CD14-positive monocyte (primary cell): Measurements from ENCODE around the gene ANO6. TPM values are rescaled to one million over a fixed set of nuclear protein-coding genes. Genes with fewer than 3 reads are reported as not detected.

ENCODE experiments used
- DNase-seq, 3 donors: peaks; one replicate each; pipeline ENCODE4 v3.0.0-alpha.2; 2011 to 2022
- H2AFZ ChIP-seq: 2 replicates; pipeline ENCODE4 v1.6.0; 2012; ENCODE audit warnings: mild to moderate bottlenecking, low read depth, low read length, inconsistent platforms; ENCODE audit not compliant: insufficient read depth, poor library complexity, severe bottlenecking
- H3K27ac ChIP-seq, 2 donors: 1 replicate in 1 of 2; 2 replicates in 1 of 2; pipeline ENCODE4 v1.5.1; 2012 to 2013; ENCODE audit warnings: low read length in 2 of 2, control low read depth in 1 of 2, inconsistent platforms in 1 of 2, low read depth in 1 of 2, mild to moderate bottlenecking in 1 of 2
- H3K27me3 ChIP-seq, 2 donors: one replicate each; pipeline versions ENCODE4 v1.6.0 to v1.6.1; 2011 to 2013; ENCODE audit warnings: low read length in 2 of 2; ENCODE audit not compliant: control insufficient read depth in 2 of 2, insufficient read depth in 2 of 2
- H3K36me3 ChIP-seq, 2 donors: replicated peaks in 1 of 2; 1 replicate in 1 of 2; 2 replicates in 1 of 2; pipeline versions ENCODE4 v1.5.1 to v1.6.1; 2012 to 2013; ENCODE audit warnings: low read length in 2 of 2, control low read depth in 1 of 2, inconsistent platforms in 1 of 2, mild to moderate bottlenecking in 1 of 2; ENCODE audit not compliant: insufficient read depth in 2 of 2, control insufficient read depth in 1 of 2
- H3K4me1 ChIP-seq, 2 donors: 1 replicate in 1 of 2; 2 replicates in 1 of 2; pipeline versions ENCODE4 v1.5.1 to v1.6.1; 2012 to 2013; ENCODE audit warnings: low read length in 2 of 2, control low read depth in 1 of 2, inconsistent platforms in 1 of 2, mild to moderate bottlenecking in 1 of 2, moderate library complexity in 1 of 2; ENCODE audit not compliant: insufficient read depth in 2 of 2, control insufficient read depth in 1 of 2
- H3K4me2 ChIP-seq: replicated peaks from 2 replicates; pipeline ENCODE3; 2012; ENCODE audit warnings: low read length, moderate library complexity, mild to moderate bottlenecking; ENCODE audit not compliant: poor library complexity, severe bottlenecking; ENCODE audit errors: extremely low read depth
- H3K4me3 ChIP-seq, 3 experiments: fragments of 200-600 bp in 1 of 3; sonication (generic) in 1 of 3; replicated peaks in 1 of 3; 1 replicate in 2 of 3; 2 replicates in 1 of 3; pipeline ENCODE4 v1.5.1; 2011 to 2013; ENCODE audit warnings: low read length in 3 of 3, mild to moderate bottlenecking in 3 of 3, control low read depth in 2 of 3, low read depth in 2 of 3, inconsistent platforms in 1 of 3, moderate library complexity in 1 of 3
- H3K79me2 ChIP-seq: 2 replicates; pipeline ENCODE4 v1.6.0; 2012; ENCODE audit warnings: mild to moderate bottlenecking, control low read depth, inconsistent platforms, low read length, moderate library complexity; ENCODE audit not compliant: insufficient read depth
- H3K9ac ChIP-seq: 2 replicates; pipeline ENCODE4 v1.6.0; 2017; ENCODE audit warnings: low read length, mild to moderate bottlenecking; ENCODE audit not compliant: insufficient read depth, poor library complexity, severe bottlenecking
- H3K9me3 ChIP-seq, 2 donors: replicated peaks in 1 of 2; 1 replicate in 1 of 2; 2 replicates in 1 of 2; pipeline versions ENCODE4 v1.5.1 to v1.6.1; 2012 to 2013; ENCODE audit warnings: low read length in 2 of 2, control low read depth in 1 of 2; ENCODE audit not compliant: control insufficient read depth in 1 of 2, insufficient read depth in 1 of 2
- H4K20me1 ChIP-seq: 2 replicates; pipeline ENCODE4 v1.6.0; 2012; ENCODE audit warnings: mild to moderate bottlenecking, low read length, control low read depth, moderate library complexity; ENCODE audit not compliant: insufficient read depth
- H3K27ac Mint-ChIP-seq, 7 donors: one replicate each; pipeline ENCODE4 v1.8.0; 2020; ENCODE audit warnings: mild to moderate bottlenecking in 7 of 7, mixed read lengths in 7 of 7, moderate library complexity in 6 of 7, inconsistent platforms in 2 of 7
- H3K27me3 Mint-ChIP-seq, 3 donors: one replicate each; pipeline ENCODE4 v1.8.0; 2021 to 2022; ENCODE audit warnings: low read depth in 3 of 3, mild to moderate bottlenecking in 3 of 3, mixed read lengths in 3 of 3, moderate library complexity in 3 of 3, inconsistent platforms in 1 of 3
- H3K36me3 Mint-ChIP-seq, 2 donors: one replicate each; pipeline ENCODE4 v1.8.0; 2020; ENCODE audit warnings: mixed read lengths in 2 of 2, inconsistent platforms in 1 of 2, mild to moderate bottlenecking in 1 of 2
- H3K4me1 Mint-ChIP-seq: one replicate; pipeline ENCODE4 v1.8.0; 2020; ENCODE audit warnings: mild to moderate bottlenecking, mixed read lengths
- H3K4me3 Mint-ChIP-seq, 2 donors: one replicate each; pipeline ENCODE4 v1.8.0; 2020; ENCODE audit warnings: mild to moderate bottlenecking in 2 of 2, mixed read lengths in 2 of 2, moderate library complexity in 1 of 2
- H3K9me3 Mint-ChIP-seq, 7 donors: one replicate each; pipeline ENCODE4 v1.8.0; 2020 to 2022; ENCODE audit warnings: mixed read lengths in 7 of 7, mild to moderate bottlenecking in 6 of 7, moderate library complexity in 6 of 7, inconsistent platforms in 2 of 7
- CTCF ChIP-seq: fragments of 200-600 bp; IDR thresholded peaks from one replicate; pipeline ENCODE4 v1.8.0; 2022; ENCODE audit warnings: antibody characterized with exemption, mild to moderate bottlenecking
- WGBS: methylation state at CpG from one replicate; pipeline ENCODE4 v1.1.5; 2013; ENCODE audit warnings: missing lambda C conversion rate; ENCODE audit not compliant: insufficient coverage; 5-methylcytosine and 5-hydroxymethylcytosine counted together
- intact Hi-C, 2 donors: fragments of 100-400 bp; cut with micrococcal nuclease; formaldehyde crosslinking; loops; one replicate each; pipeline versions ENCODE4 v1.15.0 to v1.15.1; 2023
- polyA plus RNA-seq, 3 donors: library from polyadenylated mRNA; depleted of rRNA in 1 of 3; unstranded in 2 of 3; stranded (reverse) in 1 of 3; fragments of 300-500 nt in 2 of 3; fragments of >200 nt in 1 of 3; fragmentation: Illumina TruSeq in 2 of 3; gene quantifications; 1 replicate in 2 of 3; 2 replicates in 1 of 3; pipeline ENCODE4 v1.2.3, GENCODE V29; 2012 to 2021

Gene ANO6
- polyA plus RNA-seq, 3 donors = 20.2 to 48.7 (median 34.1) TPM

- Mint-ChIP-seq H3K27me3 (peaks cover 0 to 2% (median 0%) of the 10 kb centered on the region in 3 donors), H3K4me3 (no peak overlapping the region), H3K9me3 (peaks cover 0 to 3% (median 1%) of the 10 kb centered on the region in 7 donors), H3K36me3 (no peaks in the 10 kb centered on the region), H3K27ac (no peak overlapping the region), H3K4me1 (no peaks in the 10 kb centered on the region)
- no peaks in the 10 kb centered on the region for H3K9me3 ChIP-seq
- H3K27me3 ChIP-seq = no peaks in the 10 kb centered on the region
- no peak overlapping the region for H3K4me3 ChIP-seq
- H2AFZ ChIP-seq = no peak overlapping the region
- intact Hi-C loops = no loop called here
- H3K27ac ChIP-seq = no peak overlapping the region
- no CpG with 5 or more reads among the region's 4 CpGs for WGBS
- no peak for DNase-seq
- no peaks in the 10 kb centered on the region for H3K4me1 ChIP-seq
- TF ChIP-seq CTCF = no peak
- no peaks in the 10 kb centered on the region for H3K79me2 ChIP-seq
- no peaks in the 10 kb centered on the region for H3K36me3 ChIP-seq
- no peak overlapping the region for H3K9ac ChIP-seq
- no peaks in the 10 kb centered on the region for H4K20me1 ChIP-seq
- no peak overlapping the region for H3K4me2 ChIP-seq
These were observed 243.2 kb downstream of the ANO6 start for GRCh38 chr12:45458854-45459807.

- Histone ChIP-seq H3K27me3 (no peaks in the 10 kb centered on the region), H4K20me1 (no peaks in the 10 kb centered on the region), H3K9me3 (no peaks in the 10 kb centered on the region), H3K27ac (no peak overlapping the region), H3K36me3 (no peaks in the 10 kb centered on the region), H3K4me3 (no peak overlapping the region), H3K4me2 (no peak overlapping the region), H2AFZ (no peak overlapping the region), H3K4me1 (no peaks in the 10 kb centered on the region), H3K9ac (no peak overlapping the region), H3K79me2 (no peaks in the 10 kb centered on the region)
- 96% methylated on average over 3 of the region's 4 CpGs for WGBS
- no peak for TF ChIP-seq CTCF
- Mint-ChIP-seq H3K4me1 (no peaks in the 10 kb centered on the region), H3K36me3 (no peaks in the 10 kb centered on the region), H3K27me3 (peaks cover 0 to 2% (median 0%) of the 10 kb centered on the region in 3 donors), H3K27ac (no peak overlapping the region), H3K4me3 (no peak overlapping the region), H3K9me3 (peaks cover 0 to 3% (median 1%) of the 10 kb centered on the region in 7 donors)
- intact Hi-C loops = no loop called here
- DNase-seq = no peak
These were observed 246.6 kb downstream of the ANO6 start for GRCh38 chr12:45462506-45462905.
